OCI-LY7 (cell line): ENCODE measurements around the gene THYN1. TPM values are rescaled to one million over a fixed set of nuclear protein-coding genes. Genes with fewer than 3 reads are reported as not detected.

ENCODE experiments used
- BruUV-seq: library from RNA; stranded (reverse); fragments of 400-500 nt; replicated peaks from 2 replicates; lab custom pipeline; 2021; lab: Mats Ljungman, UMichigan
- CTCF ChIA-PET: fragments of 300-600 bp; sonication (Branson Sonifier 250); formaldehyde crosslinking; loops from one replicate; lab custom pipeline; 2022; ENCODE audit warnings: antibody characterized with exemption; ENCODE audit not compliant: unreplicated experiment; lab: Charles Lee
- POLR2A ChIA-PET: fragments of 300-600 bp; sonication (Branson Sonifier 250); formaldehyde crosslinking; loops from one replicate; lab custom pipeline; 2022; ENCODE audit warnings: antibody characterized with exemption; lab: Charles Lee
- DNase-seq: peaks from one replicate; pipeline ENCODE4 v3.0.0-alpha.2; 2015; ENCODE audit warnings: low spot score
- H2AFZ ChIP-seq: fragments of 200-600 bp; sonication (generic), shearing (Covaris generic); 2 replicates; pipeline ENCODE4 v1.6.1; 2014; ENCODE audit warnings: mild to moderate bottlenecking, antibody characterized with exemption, low read length, moderate library complexity
- H3K27ac ChIP-seq: fragments of 200-600 bp; sonication (generic); 2 replicates; pipeline ENCODE4 v1.5.1; 2014; ENCODE audit warnings: mixed run types, low read depth, mild to moderate bottlenecking, moderate library complexity, low read length, inconsistent platforms; ENCODE audit not compliant: poor library complexity, severe bottlenecking
- H3K36me3 ChIP-seq: fragments of 200-600 bp; sonication (generic); 2 replicates; pipeline ENCODE4 v1.6.1; 2014; ENCODE audit warnings: mild to moderate bottlenecking, antibody characterized with exemption, low read length, moderate library complexity, mixed read lengths; ENCODE audit not compliant: insufficient read depth
- H3K4me1 ChIP-seq: fragments of 200-600 bp; sonication (generic); 2 replicates; pipeline ENCODE4 v1.5.1; 2014; ENCODE audit warnings: mild to moderate bottlenecking, low read length; ENCODE audit not compliant: insufficient read depth, poor library complexity, severe bottlenecking
- H3K4me2 ChIP-seq: fragments of 200-600 bp; sonication (generic); 2 replicates; pipeline ENCODE4 v1.6.1; 2014; ENCODE audit warnings: mild to moderate bottlenecking, low read length
- H3K4me3 ChIP-seq: fragments of 200-600 bp; sonication (generic); 2 replicates; pipeline ENCODE4 v1.5.1; 2014; ENCODE audit warnings: mild to moderate bottlenecking, low read depth, low read length; ENCODE audit not compliant: poor library complexity, severe bottlenecking
- H3K79me2 ChIP-seq: fragments of 200-600 bp; sonication (generic); 2 replicates; pipeline ENCODE4 v1.6.1; 2016; ENCODE audit warnings: low read depth, mild to moderate bottlenecking, low read length, moderate library complexity, mixed read lengths; ENCODE audit not compliant: insufficient read depth
- H3K9me2 ChIP-seq: fragments of 200-600 bp; sonication (generic); 2 replicates; pipeline ENCODE4 v1.6.1; 2016; ENCODE audit warnings: mild to moderate bottlenecking, low read length, mixed read lengths; ENCODE audit not compliant: insufficient read depth
- H3K9me3 ChIP-seq: fragments of 200-600 bp; sonication (generic); 2 replicates; pipeline ENCODE4 v1.6.1; 2014; ENCODE audit warnings: mild to moderate bottlenecking, mixed run types, low read length, mixed read lengths
- H4K20me1 ChIP-seq: fragments of 200-600 bp; sonication (generic); 2 replicates; pipeline ENCODE4 v1.6.1; 2014; ENCODE audit warnings: mild to moderate bottlenecking, antibody characterized with exemption, low read length, moderate library complexity, mixed read lengths; ENCODE audit not compliant: insufficient read depth
- EZH2phosphoT487 ChIP-seq: fragments of 200-600 bp; sonication (generic); IDR thresholded peaks from 2 replicates; pipeline ENCODE4 v1.6.1; 2018; ENCODE audit warnings: low read depth, borderline replicate concordance, mild to moderate bottlenecking, mixed run types, antibody characterized with exemption, low read length, moderate library complexity, mixed read lengths
- intact Hi-C: fragments of 100-400 bp; cut with micrococcal nuclease; formaldehyde crosslinking; loops from one replicate; pipeline ENCODE4 v1.10.0; 2022; ENCODE audit not compliant: unreplicated experiment
- total RNA-seq, 2 experiments: library from RNA; depleted of rRNA in 1 of 2; stranded (reverse); fragments of >200 nt in 1 of 2; shearing (Covaris generic) in 1 of 2; gene quantifications; 2 replicates each; pipeline ENCODE4 v1.2.3, GENCODE V29; 2014 to 2022
- TF ChIP-seq, protein P1 (sequence below): fragments of 200-600 bp; sonication (generic); conservative IDR thresholded peaks from 2 replicates; pipeline ENCODE4 v1.5.1; 2014; ENCODE audit warnings: mild to moderate bottlenecking, antibody characterized with exemption, low read length, moderate library complexity, mixed read lengths

Gene THYN1
- total RNA-seq, 2 experiments from 2014 or later = 51.6 to 101 TPM

DNA sequence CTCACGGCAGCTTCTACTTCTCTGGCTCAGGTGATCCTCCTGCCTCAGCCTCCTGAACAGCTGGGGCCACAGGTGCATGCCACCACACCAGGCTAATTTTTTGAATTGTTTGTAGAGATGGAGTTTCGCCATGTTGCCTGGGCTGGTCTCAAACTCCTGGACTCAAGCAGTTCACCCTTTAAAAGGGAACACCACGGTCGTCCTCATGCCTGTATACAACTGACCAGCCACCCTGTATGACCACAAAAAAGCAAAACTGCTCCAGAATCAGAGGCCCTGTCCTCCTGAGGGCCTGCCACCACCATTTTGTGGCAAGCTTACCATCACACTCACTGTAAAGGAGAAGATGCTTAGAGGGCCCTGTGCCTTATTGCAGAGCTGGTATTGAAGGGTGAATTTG is 25.2 kb upstream of the THYN1 start:
- ChIA-PET CTCF (no interaction called here), POLR2A (interaction anchor here (0.9 to 1.0 kb wide), 2 partner anchors 15 to 25 kb away, joined by 3 to 6 read pairs; partner anchors contain the start of genes ACAD8 and THYN1)
- Histone ChIP-seq H3K79me2 (no peaks in the 10 kb centered on the region), H3K36me3 (no peaks in the 10 kb centered on the region), H3K9me2 (no peaks in the 10 kb centered on the region), H4K20me1 (no peaks in the 10 kb centered on the region), H3K4me3 (no peak overlapping the region), H3K27ac (no peak overlapping the region), H3K4me1 (no peaks in the 10 kb centered on the region), H3K9me3 (no peaks in the 10 kb centered on the region), H2AFZ (no peak overlapping the region), H3K4me2 (no peak overlapping the region)
- intact Hi-C loops = no loop called here
- no peak for DNase-seq
- no TSS peak for BruUV-seq
- TF ChIP-seq, protein P1, sequence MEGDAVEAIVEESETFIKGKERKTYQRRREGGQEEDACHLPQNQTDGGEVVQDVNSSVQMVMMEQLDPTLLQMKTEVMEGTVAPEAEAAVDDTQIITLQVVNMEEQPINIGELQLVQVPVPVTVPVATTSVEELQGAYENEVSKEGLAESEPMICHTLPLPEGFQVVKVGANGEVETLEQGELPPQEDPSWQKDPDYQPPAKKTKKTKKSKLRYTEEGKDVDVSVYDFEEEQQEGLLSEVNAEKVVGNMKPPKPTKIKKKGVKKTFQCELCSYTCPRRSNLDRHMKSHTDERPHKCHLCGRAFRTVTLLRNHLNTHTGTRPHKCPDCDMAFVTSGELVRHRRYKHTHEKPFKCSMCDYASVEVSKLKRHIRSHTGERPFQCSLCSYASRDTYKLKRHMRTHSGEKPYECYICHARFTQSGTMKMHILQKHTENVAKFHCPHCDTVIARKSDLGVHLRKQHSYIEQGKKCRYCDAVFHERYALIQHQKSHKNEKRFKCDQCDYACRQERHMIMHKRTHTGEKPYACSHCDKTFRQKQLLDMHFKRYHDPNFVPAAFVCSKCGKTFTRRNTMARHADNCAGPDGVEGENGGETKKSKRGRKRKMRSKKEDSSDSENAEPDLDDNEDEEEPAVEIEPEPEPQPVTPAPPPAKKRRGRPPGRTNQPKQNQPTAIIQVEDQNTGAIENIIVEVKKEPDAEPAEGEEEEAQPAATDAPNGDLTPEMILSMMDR = no peak
- TF ChIP-seq EZH2phosphoT487 = no peak

- BruUV-seq = no TSS peak
- Histone ChIP-seq H3K4me3 (no peak overlapping the region), H3K79me2 (no peaks in the 10 kb centered on the region), H3K4me2 (no peak overlapping the region), H3K9me2 (no peaks in the 10 kb centered on the region), H3K27ac (no peak overlapping the region), H3K9me3 (no peaks in the 10 kb centered on the region), H3K4me1 (no peaks in the 10 kb centered on the region), H3K36me3 (no peaks in the 10 kb centered on the region), H4K20me1 (no peaks in the 10 kb centered on the region), H2AFZ (no peak overlapping the region)
- TF ChIP-seq, protein P1 = no peak
- no peak for TF ChIP-seq EZH2phosphoT487
- ChIA-PET CTCF (no interaction called here), POLR2A (no interaction called here)
- intact Hi-C loops = no loop called here
- no peak for DNase-seq
Observed at GRCh38 chr11:134277183-134278001, 24.2 kb upstream of the THYN1 start.
